Activated T-helper 2 cell treated with anti-CD3 and anti-CD28 coated beads, Interferon-gamma antibody, Interleukin-2, Interleukin-4, amounts not matched to agents 10 μg/mL and 5 μg/mL and 100 μg/mL, durations not matched to agents 14 hours and 24 hours and 36 hours (primary cell): Measurements from ENCODE around the gene PLXDC2. TPM values are rescaled to one million over a fixed set of nuclear protein-coding genes. Genes with fewer than 3 reads are reported as not detected.

Experiments
- DNase-seq: peaks from one replicate; pipeline ENCODE4 v3.0.0; 2021; ENCODE audit warnings: low spot score
- H3K27ac Mint-ChIP-seq: one replicate; pipeline ENCODE4 v1.8.0; 2021; ENCODE audit warnings: mixed read lengths
- H3K27me3 Mint-ChIP-seq: one replicate; pipeline ENCODE4 v1.8.0; 2021; ENCODE audit warnings: low read depth, mixed read lengths
- H3K36me3 Mint-ChIP-seq: one replicate; pipeline ENCODE4 v1.8.0; 2021; ENCODE audit warnings: low read depth, mixed read lengths
- H3K4me1 Mint-ChIP-seq: one replicate; pipeline ENCODE4 v1.8.0; 2021; ENCODE audit warnings: low read depth, mixed read lengths
- H3K4me3 Mint-ChIP-seq: one replicate; pipeline ENCODE4 v1.8.0; 2021; ENCODE audit warnings: low read depth, mild to moderate bottlenecking, moderate library complexity, mixed read lengths
- H3K9me3 Mint-ChIP-seq: one replicate; pipeline ENCODE4 v1.8.0; 2021; ENCODE audit warnings: mixed read lengths
- intact Hi-C: fragments of 100-400 bp; cut with micrococcal nuclease; formaldehyde crosslinking; loops from one replicate; pipeline ENCODE4 v1.15.1; 2023
- total RNA-seq: library from RNA; stranded (reverse); gene quantifications from 2 replicates; pipeline ENCODE4 v1.2.3, GENCODE V29; 2022

PLXDC2 gene
- total RNA-seq, 1 donor from 2014 or later, result not detected

DNA sequence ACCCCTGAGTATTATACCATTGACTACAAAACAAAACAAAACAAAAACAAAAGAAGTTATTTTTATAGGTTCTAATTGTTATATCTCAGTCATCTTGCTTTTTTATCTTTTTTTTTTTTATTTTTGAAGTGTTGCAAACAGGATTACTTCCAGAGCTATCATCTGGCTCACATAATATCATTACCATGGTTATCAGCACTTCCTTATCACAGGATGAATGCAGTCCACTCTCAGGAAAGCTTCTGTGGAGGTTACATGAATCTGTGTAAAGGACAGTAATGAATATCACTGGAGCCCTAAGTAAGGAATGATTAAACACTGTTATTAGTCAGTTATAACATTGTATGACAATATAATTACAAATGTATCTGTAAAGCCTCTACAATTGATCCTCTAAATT, 451.5 kb downstream of the PLXDC2 start:
- Mint-ChIP-seq H3K27ac (no peak overlapping the region), H3K4me1 (no peaks in the 10 kb centered on the region), H3K4me3 (no peak overlapping the region), H3K36me3 (no peaks in the 10 kb centered on the region), H3K9me3 (peaks cover 38% of the 10 kb centered on the region), H3K27me3 (no peaks in the 10 kb centered on the region)
- DNase-seq, result no peak
- intact Hi-C loops, result no loop called here

DNA sequence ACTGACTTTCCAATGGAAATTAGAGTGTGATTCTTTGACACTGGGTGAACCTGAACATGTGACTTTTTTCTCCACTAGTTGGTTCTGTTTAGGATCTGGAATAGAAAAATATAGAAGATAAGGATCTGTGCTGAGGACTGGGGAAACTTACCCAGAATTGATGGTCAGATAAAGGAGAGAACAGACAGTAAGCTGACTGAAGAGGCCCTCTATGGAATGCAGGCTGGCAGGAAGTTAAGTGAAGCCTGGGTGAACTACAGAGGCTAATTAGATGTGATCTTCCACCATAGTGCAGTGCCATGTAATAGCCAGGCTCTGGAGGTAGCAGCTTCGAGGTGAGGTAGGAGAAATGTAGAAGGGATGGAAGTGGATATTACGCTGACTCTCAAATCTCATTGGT, 455.3 kb downstream of the PLXDC2 start:
- peaks cover 26% of the 10 kb centered on the region for H3K9me3 Mint-ChIP-seq
- intact Hi-C loops, result no loop called here
- H3K27ac Mint-ChIP-seq, result no peak overlapping the region
- H3K4me1 Mint-ChIP-seq, result no peaks in the 10 kb centered on the region
- no peaks in the 10 kb centered on the region for H3K27me3 Mint-ChIP-seq
- no peak overlapping the region for H3K4me3 Mint-ChIP-seq
- DNase-seq, result no peak
- no peaks in the 10 kb centered on the region for H3K36me3 Mint-ChIP-seq

DNA sequence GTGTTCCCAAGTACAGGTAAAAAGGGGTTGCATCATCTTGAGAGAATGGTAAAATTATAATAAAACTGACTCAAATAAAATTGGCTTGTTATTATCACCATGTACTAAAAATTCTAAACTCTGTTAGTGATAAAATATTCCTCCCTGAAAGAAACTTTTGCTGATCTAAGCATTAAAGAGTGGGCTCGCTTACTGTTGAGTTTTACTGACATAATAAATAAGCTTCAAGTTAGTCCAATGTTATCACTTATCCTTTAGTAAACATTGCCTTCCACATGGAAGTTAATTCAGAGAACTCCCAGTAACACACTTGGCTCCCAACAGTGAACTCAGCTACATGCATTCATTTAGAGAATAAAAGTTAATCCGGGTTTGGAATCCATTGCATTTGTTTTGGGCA, 456.4 kb downstream of the PLXDC2 start:
- no peaks in the 10 kb centered on the region for H3K27me3 Mint-ChIP-seq
- H3K4me1 Mint-ChIP-seq, result no peaks in the 10 kb centered on the region
- no peak overlapping the region for H3K27ac Mint-ChIP-seq
- intact Hi-C loops, result no loop called here
- H3K36me3 Mint-ChIP-seq, result no peaks in the 10 kb centered on the region
- no peak for DNase-seq
- peaks cover 26% of the 10 kb centered on the region for H3K9me3 Mint-ChIP-seq
- H3K4me3 Mint-ChIP-seq, result no peak overlapping the region

DNA sequence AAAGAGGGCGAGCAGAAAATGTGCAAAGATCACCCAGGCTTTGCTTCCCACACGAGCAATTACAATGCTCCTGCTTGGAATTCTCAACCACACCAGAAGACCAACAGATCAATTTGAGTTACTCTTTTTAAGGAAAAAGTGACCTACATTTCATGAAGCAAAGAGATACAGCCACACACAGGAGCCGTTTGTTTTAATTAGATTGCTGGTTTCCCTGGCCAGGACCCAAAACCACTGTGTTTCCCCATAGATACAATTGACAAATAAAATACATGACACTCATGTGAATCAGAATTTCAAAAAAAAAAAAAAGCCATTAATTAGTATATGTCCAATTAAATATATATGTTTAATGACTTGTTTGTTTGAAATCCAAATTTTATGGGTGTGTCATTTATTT, 458.3 kb downstream of the PLXDC2 start:
- H3K9me3 Mint-ChIP-seq, result peaks cover 26% of the 10 kb centered on the region
- no peaks in the 10 kb centered on the region for H3K27me3 Mint-ChIP-seq
- no peaks in the 10 kb centered on the region for H3K36me3 Mint-ChIP-seq
- intact Hi-C loops, result no loop called here
- no peaks in the 10 kb centered on the region for H3K4me1 Mint-ChIP-seq
- no peak overlapping the region for H3K4me3 Mint-ChIP-seq
- no peak overlapping the region for H3K27ac Mint-ChIP-seq
- DNase-seq, result no peak

DNA sequence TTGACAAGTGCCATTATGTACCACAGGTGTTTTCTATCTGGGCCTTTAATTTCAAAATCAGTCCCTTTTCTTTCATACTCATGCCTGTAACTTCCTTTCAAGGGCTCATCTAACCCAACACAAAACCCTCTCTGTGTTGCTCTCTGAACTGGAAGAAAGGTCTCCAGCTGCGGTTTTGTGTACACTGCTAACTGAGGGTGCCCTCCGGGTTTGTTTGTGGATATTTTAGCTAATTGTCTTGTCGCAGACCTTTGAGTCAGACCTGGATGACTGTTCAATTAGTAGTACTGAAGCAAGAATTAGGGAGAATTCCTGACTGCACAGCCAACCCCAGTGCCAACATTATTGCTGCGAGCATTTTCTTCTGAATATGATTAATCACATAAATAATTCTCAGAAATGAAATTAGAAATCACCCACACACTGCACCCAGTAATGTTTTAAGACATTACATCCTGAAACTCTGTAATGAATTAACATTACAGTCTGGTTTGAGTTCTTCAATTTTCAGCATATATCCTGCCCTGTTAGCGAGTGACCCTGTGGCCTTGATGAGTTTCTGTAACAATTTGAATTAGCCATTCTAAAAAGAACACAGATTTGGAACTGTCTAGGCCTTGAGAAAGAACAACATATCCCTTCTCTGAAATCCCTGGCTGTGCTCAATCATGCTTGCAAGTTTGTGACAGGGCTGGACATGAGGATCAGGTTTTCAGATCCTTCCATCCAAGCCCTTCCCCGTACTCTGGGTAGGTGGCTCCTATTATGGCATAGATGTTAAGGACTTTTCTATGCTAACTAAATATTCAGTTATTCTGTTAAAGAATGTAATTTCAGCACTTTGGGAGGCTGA, 460.1 kb downstream of the PLXDC2 start:
- no peaks in the 10 kb centered on the region for H3K27me3 Mint-ChIP-seq
- H3K36me3 Mint-ChIP-seq, result no peaks in the 10 kb centered on the region
- H3K4me1 Mint-ChIP-seq, result no peaks in the 10 kb centered on the region
- no peak overlapping the region for H3K27ac Mint-ChIP-seq
- H3K9me3 Mint-ChIP-seq, result peaks cover 25% of the 10 kb centered on the region
- no peak overlapping the region for H3K4me3 Mint-ChIP-seq
- DNase-seq, result no peak
- intact Hi-C loops, result no loop called here

DNA sequence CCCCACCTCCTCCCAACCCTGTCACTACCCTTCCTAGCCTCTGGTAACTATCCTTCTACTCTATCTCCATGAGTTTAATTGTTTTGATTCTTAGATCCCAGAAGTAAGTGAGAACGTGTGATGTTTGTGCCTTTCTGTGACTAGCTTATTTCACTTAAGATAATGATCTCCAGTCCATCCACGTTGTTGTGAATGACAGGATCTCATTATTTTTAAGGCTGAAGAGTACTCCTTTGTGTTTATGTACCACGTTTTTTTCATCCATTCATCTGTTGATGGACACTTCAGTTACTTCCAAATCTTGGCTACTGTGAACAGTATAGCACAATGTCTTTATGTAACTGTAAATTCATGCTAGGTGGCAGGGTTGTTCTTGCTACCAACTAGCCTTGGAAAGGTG, 461.6 kb downstream of the PLXDC2 start:
- DNase-seq, result no peak
- H3K27me3 Mint-ChIP-seq, result no peaks in the 10 kb centered on the region
- peaks cover 25% of the 10 kb centered on the region for H3K9me3 Mint-ChIP-seq
- H3K4me1 Mint-ChIP-seq, result no peaks in the 10 kb centered on the region
- H3K36me3 Mint-ChIP-seq, result no peaks in the 10 kb centered on the region
- intact Hi-C loops, result no loop called here
- no peak overlapping the region for H3K4me3 Mint-ChIP-seq
- H3K27ac Mint-ChIP-seq, result no peak overlapping the region

DNA sequence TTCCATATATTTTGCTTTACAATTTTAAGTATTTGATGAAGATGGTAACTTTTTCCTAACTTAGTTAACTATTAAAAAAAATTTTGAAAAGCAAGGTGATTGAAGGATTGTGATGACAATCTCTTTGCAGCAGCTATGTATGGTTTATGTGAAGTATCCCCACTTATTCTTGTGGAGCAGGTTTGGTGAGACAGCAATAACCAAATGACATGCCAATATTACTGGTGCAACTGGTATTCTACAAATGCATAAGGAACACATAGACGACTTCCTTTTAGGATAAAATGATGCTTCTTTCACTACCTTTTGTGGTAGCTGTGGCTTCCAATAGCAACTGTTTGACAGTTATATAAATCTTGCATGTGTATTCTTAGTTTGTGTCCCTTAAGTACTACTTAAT, 465.3 kb downstream of the PLXDC2 start:
- intact Hi-C loops, result no loop called here
- Mint-ChIP-seq H3K27ac (no peak overlapping the region), H3K4me1 (no peaks in the 10 kb centered on the region), H3K4me3 (no peak overlapping the region), H3K9me3 (peaks cover 20% of the 10 kb centered on the region), H3K36me3 (no peaks in the 10 kb centered on the region), H3K27me3 (no peaks in the 10 kb centered on the region)
- no peak for DNase-seq

DNA sequence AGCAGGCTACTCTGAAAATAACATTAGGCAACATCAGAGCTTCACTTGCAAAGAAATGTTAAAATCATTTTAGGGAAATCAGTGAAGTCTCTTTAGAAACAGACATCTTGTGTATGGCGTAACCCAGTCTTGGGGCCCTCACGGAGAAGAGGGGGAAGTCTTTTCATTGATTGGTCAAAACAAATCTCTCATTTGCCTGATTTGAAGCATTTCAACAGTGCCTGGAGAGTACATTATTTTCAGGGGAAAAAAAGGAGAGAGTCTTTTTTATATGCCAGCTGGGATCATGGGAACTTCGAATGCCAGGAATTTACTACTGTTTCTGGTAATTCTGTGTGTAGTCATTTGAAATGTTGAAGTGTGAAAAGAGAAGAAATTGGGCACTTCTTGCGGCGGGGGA, 471.4 kb downstream of the PLXDC2 start:
- Mint-ChIP-seq H3K27ac (no peak overlapping the region), H3K36me3 (no peaks in the 10 kb centered on the region)

DNA sequence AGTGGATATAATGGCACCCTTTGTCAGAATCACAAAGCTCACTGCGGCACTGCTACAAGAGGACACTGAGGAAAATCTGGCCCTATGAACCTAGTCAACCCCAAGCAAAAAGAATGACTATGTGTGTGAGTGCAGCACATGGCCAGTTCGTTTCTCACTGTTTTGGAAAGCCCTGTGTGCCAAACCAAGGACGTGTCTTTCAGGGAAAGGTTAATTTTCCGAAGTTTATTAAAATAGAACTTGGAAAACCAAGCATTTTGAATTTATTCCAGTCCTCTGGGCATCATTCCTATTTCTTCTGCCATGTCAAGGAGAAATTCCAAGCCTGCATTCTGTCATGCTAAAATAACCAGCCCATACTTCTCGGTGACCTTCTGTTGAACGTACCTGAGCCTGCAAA, 471.8 kb downstream of the PLXDC2 start:
- DNase-seq, result no peak
- H3K27ac Mint-ChIP-seq, result no peak overlapping the region
- H3K36me3 Mint-ChIP-seq, result no peaks in the 10 kb centered on the region
- intact Hi-C loops, result no loop called here
- H3K4me3 Mint-ChIP-seq, result no peak overlapping the region
- no peaks in the 10 kb centered on the region for H3K4me1 Mint-ChIP-seq
- H3K9me3 Mint-ChIP-seq, result peaks cover 17% of the 10 kb centered on the region
- no peaks in the 10 kb centered on the region for H3K27me3 Mint-ChIP-seq

More for the DNA sequence above, 471.4 kb downstream of the PLXDC2 start:
- no peaks in the 10 kb centered on the region for H3K4me1 Mint-ChIP-seq
- H3K4me3 Mint-ChIP-seq, result no peak overlapping the region
- intact Hi-C loops, result no loop called here
- no peak for DNase-seq
- H3K9me3 Mint-ChIP-seq, result peaks cover 17% of the 10 kb centered on the region
- no peaks in the 10 kb centered on the region for H3K27me3 Mint-ChIP-seq

DNA sequence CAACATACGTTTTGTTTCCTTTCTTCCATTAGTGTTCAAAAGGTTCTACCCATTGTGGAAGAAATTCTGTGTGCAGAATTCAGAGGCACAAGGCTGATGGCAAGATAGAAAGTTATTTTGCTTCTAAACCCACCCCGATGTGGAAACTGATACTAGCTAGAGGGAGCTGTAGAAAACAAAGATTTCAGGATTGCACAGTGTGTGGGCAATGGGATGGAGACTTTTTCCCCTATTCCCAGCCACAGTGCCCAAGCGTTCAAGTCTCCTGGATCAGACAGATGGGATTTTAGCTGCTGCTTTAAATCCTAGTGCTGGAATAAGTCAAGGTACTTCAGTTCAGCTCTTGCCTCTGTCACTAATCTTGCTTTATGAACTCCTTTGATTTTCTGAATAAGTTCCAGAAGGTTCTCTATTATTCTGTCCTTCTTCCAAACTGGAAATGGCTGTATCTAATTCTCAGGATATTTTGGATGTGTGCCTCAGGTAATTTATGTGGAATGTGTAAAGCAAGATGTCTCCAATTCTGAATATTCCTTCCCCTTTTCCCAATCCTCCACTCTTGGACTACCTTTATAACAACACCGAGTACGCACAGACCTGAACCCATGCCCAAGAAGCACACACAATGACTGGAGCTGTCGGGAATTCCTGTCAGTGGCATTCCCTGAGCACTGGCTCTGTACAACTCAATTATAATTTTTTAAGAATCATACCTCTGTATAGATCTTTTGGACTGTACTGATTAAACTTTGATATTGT, 473.0 kb downstream of the PLXDC2 start:
- H3K27ac Mint-ChIP-seq, result no peak overlapping the region
- no peaks in the 10 kb centered on the region for H3K4me1 Mint-ChIP-seq
- H3K36me3 Mint-ChIP-seq, result no peaks in the 10 kb centered on the region
- H3K4me3 Mint-ChIP-seq, result no peak overlapping the region
- no peaks in the 10 kb centered on the region for H3K27me3 Mint-ChIP-seq
- no peak for DNase-seq
- H3K9me3 Mint-ChIP-seq, result peaks cover 17% of the 10 kb centered on the region
- intact Hi-C loops, result no loop called here

DNA sequence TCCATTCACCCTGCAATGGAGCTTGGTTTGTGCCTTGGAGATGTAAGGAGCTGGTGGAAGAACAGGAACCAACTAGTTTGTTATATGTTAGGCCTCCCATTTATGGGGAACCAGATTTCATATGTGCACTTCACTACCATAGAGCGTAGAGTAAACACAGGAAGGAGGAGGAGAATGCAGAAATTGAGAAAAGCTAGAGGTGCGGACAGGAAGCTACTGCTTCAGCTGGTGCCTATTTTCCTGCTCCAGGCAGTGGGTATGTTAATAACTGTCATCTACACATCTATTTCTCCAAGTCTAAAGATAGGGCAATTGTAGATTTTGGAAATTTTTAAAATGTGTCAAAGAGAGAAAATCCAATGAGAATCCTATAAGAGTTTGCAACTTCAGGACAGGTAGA, 482.2 kb downstream of the PLXDC2 start:
- Mint-ChIP-seq H3K27me3 (no peaks in the 10 kb centered on the region), H3K4me3 (no peak overlapping the region), H3K4me1 (no peaks in the 10 kb centered on the region), H3K27ac (no peak overlapping the region), H3K9me3 (peaks cover 52% of the 10 kb centered on the region), H3K36me3 (no peaks in the 10 kb centered on the region)
- intact Hi-C loops, result no loop called here
- no peak for DNase-seq

DNA sequence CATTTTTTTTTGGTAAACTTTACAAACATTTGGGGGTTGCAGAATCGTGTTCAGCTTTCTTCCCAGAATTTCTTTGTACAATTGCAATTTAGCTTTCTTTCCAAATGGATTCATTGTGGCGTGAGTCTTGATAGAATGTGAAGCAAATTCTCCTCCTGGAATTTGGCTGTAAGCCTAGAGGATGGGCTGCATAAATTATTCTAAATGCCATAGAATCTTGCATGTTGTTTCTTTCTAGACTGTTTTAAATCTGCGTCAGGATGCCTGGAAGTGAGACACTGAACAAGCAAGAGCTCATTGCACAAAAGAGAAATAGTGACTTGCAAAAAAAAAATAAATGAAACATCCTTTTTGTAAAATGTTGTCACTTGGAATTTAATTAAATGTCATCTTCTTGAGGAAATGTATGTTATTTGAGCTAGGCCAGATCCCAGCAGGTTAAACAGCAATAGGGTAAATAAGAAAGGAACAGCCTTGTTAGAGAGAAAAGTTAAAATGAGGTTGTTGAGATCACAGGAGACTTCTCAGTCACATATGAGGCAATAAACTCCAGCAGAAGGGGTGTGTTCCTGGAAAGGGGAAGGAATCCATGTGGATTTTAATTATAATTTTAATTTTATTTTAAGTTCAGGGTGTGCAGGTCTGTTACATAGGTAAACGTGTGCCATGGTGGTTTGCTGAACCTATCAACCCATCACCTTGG, 483.0 kb downstream of the PLXDC2 start:
- H3K36me3 Mint-ChIP-seq, result no peaks in the 10 kb centered on the region
- H3K9me3 Mint-ChIP-seq, result peaks cover 54% of the 10 kb centered on the region
- no peak for DNase-seq
- H3K4me1 Mint-ChIP-seq, result no peaks in the 10 kb centered on the region
- H3K27me3 Mint-ChIP-seq, result no peaks in the 10 kb centered on the region
- no peak overlapping the region for H3K27ac Mint-ChIP-seq
- H3K4me3 Mint-ChIP-seq, result no peak overlapping the region
- intact Hi-C loops, result no loop called here

DNA sequence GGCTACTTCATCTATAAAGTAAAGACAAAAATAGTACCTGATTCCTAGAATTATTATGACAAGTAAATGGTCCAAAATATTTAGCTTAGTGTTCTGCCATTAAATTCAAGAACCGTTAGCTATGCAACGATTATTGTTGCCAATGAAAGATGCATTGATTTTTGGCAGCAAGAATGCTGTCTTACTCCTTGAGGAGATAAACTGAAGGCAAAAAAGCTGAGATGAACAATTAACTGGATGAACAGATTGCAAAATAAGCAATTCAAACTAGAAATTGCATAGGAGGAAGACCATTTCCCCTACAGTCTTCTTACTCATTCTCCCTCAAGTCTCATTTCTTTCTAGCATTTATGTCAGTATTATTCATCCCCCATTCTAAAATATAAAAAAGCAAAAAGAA, 484.5 kb downstream of the PLXDC2 start:
- Mint-ChIP-seq H3K27ac (no peak overlapping the region), H3K4me1 (no peaks in the 10 kb centered on the region), H3K36me3 (no peaks in the 10 kb centered on the region), H3K9me3 (peaks cover 52% of the 10 kb centered on the region), H3K27me3 (no peaks in the 10 kb centered on the region), H3K4me3 (no peak overlapping the region)
- no peak for DNase-seq
- intact Hi-C loops, result no loop called here
